GM18861 (cell line): ENCODE results near the gene CORIN.
"Not testable (repeated sequence)": the region's sequence is repeated elsewhere in the genome, so short reads cannot be mapped to it uniquely, and the experiment has no call there.

Source experiments
- ATAC-seq: cut with Tn5 transposase; IDR thresholded peaks from one replicate; pipeline ENCODE4 v1.9.1; 2021; ENCODE audit not compliant: unreplicated experiment

Gene CORIN

DNA sequence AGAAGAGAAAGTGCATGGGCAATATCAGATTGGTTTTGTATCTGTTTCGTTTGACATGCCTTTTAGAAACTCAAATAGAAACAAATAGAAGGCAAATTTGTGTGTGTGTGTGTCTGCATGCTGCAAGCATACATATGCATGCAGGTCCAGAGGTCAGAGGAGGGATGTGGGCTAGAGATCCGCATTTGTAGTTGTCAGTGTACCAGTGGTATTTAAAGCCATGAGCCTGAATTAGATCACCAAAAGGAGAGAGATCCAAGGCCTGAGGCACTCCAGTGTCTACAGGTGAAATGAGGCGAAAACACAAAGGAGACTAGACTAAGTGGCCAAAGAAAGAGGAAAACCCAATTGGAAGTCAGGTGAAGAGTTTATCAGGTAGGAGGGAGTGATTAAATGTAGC is 106.7 kb downstream of the CORIN start:
- no peak for ATAC-seq

DNA sequence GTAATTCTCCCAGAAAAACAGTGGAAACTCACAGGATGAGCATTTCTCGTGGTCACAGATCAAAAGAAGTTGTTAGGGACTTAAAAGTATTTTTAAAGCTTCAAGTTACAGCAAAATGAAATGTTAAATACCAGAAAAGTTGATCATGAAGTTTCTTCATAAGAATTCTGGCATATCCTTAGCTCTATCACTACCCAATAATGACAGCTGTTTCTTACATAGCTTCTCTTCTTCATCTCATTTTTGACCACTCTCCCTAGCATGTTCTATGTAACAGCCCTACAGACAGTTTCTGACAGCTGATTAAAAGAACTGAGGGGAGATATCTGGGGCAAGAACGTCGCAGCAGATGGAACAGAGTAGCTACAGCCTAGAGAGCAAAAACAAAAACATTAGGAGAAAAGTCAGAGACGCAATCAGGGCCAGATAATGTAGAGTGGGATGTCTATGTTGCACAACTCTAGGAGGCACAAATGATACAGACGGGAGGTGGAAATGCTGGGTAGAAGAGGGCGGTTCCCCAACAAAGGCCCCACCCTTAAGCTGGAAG is 108.7 kb downstream of the CORIN start:
- ATAC-seq = no peak

- no peak for ATAC-seq
Measured at GRCh38 chr4:47721892-47722575, 115.8 kb downstream of the CORIN start.

DNA sequence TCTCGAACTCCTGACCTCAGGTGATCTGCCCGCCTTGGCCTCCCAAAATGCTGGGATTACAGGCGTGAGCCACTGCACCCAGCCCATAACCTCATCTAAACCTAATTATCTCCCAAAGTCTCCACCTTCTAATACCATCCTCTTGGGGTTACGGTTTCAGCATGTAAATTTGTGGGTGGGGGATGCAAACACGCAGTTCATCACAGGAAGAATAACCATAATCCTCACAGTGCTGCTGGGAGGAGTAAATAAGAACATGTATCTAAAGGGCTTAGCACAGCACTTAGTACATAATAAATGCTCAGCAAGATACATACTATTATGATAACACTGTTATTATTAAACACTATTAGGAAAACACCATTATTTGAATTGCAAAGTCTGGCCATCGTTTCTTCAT is 116.4 kb downstream of the CORIN start:
- no peak for ATAC-seq

- no peak for ATAC-seq
Measured at GRCh38 chr4:47720787-47721186, 117.1 kb downstream of the CORIN start.

DNA sequence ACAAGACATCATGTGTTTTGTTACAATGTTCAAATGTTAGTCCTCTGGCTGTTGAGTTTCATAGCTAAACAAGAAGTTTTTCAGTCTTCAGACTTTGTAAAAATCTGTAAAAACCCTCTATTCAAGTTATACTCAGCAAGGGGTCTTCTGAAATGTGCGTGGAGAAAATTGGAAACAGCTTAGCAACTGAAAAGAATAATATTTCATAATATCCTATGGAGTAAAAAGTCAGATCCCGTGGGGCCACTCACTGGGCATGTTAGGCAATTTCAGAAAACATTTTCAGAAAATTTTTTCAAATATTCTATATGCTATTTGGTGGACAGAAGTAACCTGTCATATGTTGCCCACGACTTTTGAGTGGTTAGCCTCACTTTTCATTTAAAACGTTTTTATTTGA is 118.3 kb downstream of the CORIN start:
- ATAC-seq = no peak

GRCh38 chr4:47718696-47719095 is 119.2 kb downstream of the CORIN start:
- no peak for ATAC-seq

DNA sequence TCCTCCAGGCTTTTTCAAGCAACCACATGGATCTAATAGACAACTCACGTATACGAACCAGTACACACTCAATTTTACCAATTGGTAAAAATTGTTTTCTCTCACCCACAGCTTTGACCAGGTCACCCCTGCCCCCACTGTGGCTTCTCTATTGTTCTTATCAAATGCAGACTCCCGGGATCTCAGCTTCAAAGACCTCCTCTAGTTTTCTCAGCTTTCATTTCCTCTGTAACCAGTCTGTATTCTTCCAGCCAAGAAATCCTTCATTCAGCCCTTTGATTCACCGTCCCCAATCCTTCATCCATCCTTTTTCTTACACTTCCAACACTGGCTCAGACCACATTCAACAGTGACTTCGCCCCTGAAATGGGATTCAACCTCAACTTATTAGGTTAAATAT is 120.7 kb downstream of the CORIN start:
- no peak for ATAC-seq

- ATAC-seq = no peak
Measured at GRCh38 chr4:47715716-47716416, 122.0 kb downstream of the CORIN start.

DNA sequence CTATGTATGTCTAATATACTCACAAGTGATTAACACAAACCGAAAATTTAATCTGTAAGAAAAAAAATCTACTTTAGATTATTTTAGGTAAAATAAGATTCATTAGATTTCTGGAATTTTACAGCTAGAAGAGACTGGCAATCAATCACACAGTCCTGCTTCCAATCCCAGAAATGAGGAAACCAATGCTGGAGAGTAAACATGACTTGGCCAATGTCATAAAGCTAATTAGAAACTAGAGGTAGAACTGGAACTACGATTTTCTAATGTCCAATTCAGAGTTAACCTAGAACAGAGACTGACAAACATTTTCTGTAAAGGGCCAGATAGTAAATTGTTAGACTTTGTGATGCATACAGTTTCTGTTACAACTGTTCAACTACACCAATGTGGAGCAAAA is 123.6 kb downstream of the CORIN start:
- ATAC-seq = no peak

DNA sequence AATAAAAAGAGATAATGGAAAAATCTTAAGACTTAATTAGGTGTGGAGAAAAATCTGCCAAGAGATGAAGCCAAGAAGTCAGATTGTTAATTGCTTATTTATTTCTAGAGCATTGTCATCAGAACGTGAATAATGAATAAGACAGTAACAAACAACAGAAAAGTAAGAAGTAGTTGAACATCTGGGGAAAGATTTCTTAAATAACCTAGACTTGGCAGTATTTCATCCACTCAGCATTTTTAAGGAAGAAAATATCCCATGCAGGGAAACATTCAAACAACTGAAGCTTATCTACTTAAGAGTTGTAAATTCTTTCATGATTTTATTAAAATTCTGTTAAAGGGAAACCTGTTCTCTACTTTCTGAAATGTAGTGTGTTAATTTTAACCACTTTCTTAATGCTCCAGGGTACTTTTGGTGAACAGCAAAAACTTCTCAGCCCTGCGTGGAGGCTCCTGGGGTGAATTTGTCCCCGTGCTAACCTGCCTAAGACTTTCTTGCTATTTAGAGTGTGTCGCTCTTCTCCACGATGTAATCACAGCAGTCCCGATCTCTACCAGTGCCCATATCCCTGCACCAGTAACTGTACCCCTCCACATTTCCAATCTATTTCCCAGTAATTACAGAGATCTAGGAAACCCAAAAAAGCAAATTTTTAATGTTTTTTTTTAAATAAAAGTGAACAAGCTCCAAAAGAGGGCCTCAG is 124.6 kb downstream of the CORIN start:
- no peak for ATAC-seq

- ATAC-seq = no peak
Measured at GRCh38 chr4:47711646-47712045, 126.2 kb downstream of the CORIN start.

GRCh38 chr4:47711183-47711582 is 126.7 kb downstream of the CORIN start:
- ATAC-seq = no peak

DNA sequence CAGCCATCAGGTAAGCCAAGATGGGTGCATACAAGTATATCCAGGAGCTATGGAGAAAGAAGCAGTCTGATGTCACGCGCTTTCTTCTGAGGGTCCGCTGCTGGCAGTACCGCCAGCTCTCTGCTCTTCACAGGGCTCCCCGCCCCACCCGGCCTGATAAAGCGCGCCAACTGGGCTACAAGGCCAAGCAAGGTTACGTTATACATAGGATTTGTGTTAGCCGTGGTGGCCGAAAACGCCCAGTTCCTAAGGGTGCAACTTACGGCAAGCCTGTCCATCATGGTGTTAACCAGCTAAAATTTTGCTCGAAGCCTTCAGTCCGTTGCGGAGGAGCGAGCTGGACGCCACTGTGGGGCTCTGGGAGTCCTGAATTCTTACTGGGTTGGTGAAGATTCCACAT is 131.5 kb downstream of the CORIN start:
- ATAC-seq = not testable (repeated sequence)

- ATAC-seq = no peak
Measured at GRCh38 chr4:47705326-47705981, 132.4 kb downstream of the CORIN start.

- no peak for ATAC-seq
Measured at GRCh38 chr4:47704693-47705325, 133.1 kb downstream of the CORIN start.

GRCh38 chr4:47703956-47704355 is 133.9 kb downstream of the CORIN start:
- ATAC-seq = no peak

DNA sequence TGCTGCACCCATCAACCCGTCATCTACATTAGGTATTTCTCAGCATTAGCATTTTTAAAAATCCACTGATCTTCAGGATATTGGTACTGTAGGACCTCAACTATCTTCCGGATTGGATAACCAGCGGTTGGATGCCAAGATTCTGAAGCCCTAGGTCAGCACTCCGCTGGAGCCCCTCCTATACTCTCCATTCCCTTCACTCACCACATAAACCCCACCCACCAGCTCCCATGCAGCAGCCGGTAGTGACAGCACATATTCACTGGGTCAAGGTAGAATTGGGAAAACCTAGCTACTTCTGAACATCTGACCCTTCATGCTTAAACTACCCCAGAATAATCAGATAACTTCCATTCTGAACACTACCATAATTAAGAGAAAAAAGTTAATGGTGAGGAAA is 134.9 kb downstream of the CORIN start:
- ATAC-seq = no peak

DNA sequence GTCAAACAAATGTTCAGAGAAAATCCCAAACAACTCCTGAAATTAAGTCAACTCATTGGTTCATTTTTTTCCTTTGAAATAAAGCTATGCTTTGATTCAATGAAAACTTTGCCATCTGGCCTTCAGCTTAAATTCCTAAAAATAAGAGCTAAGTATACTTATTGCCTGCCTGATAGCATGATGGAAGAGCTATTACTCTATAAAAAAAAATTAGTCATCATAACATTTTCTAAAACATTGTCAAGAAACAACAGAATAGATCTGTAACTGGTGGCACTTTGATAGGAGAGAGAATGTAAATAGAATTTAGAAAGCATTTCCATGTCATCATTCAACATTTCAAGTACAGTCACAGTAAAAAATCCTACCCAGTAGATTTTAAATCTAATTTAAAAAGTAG is 136.6 kb downstream of the CORIN start:
- ATAC-seq = no peak

GRCh38 chr4:47698837-47699236 is 139.0 kb downstream of the CORIN start:
- ATAC-seq = no peak

- no peak for ATAC-seq
Measured at GRCh38 chr4:47696823-47697222, 141.0 kb downstream of the CORIN start.
